WERI-Rb-1 (cell line): ENCODE data around the gene TMBIM4.

Experiments used
- DNase-seq: peaks from one replicate; pipeline ENCODE4 v3.0.0-alpha.2; 2020
- H3K27ac ChIP-seq: fragments of 250-450 bp; sonication (Bioruptor Pico); 2 replicates; pipeline ENCODE4 v1.5.1; 2020; ENCODE audit warnings: mild to moderate bottlenecking, moderate library complexity
- H3K27me3 ChIP-seq: fragments of 250-450 bp; sonication (Bioruptor Pico); 2 replicates; pipeline ENCODE4 v1.5.1; 2021; ENCODE audit warnings: mild to moderate bottlenecking, low read depth, moderate library complexity; ENCODE audit not compliant: insufficient read depth, severe bottlenecking
- H3K36me3 ChIP-seq: fragments of 250-450 bp; sonication (Bioruptor Pico); 2 replicates; pipeline ENCODE4 v1.5.1; 2020; ENCODE audit warnings: mild to moderate bottlenecking, moderate library complexity
- H3K4me3 ChIP-seq: 2 replicates; pipeline ENCODE4 v1.5.1; 2011; ENCODE audit warnings: low read depth, mild to moderate bottlenecking, control low read depth, low read length
- H3K9me3 ChIP-seq: fragments of 250-450 bp; sonication (Bioruptor Pico); 2 replicates; pipeline ENCODE4 v1.5.1; 2021; ENCODE audit warnings: mild to moderate bottlenecking, moderate library complexity; ENCODE audit not compliant: severe bottlenecking
- TF ChIP-seq, protein P1 (sequence below): IDR thresholded peaks from 2 replicates; pipeline ENCODE4 v1.5.1; 2011; ENCODE audit warnings: low read depth, mild to moderate bottlenecking, control low read depth, inconsistent platforms, low read length

The TMBIM4 gene

GRCh38 chr12:66170606-66171005, 810 bp upstream of the TMBIM4 start:
- DNase-seq = no peak
- H3K9me3 ChIP-seq = no peaks in the 10 kb centered on the region
- no peak overlapping the region; the same call in 1 of the 2 replicates for H3K27ac ChIP-seq
- no peaks in the 10 kb centered on the region; the same call in 1 of the 2 replicates for H3K36me3 ChIP-seq
- H3K27me3 ChIP-seq = no peaks in the 10 kb centered on the region
- peak overlapping the region; percentile 57 for H3K4me3 ChIP-seq
- TF ChIP-seq, protein P1, sequence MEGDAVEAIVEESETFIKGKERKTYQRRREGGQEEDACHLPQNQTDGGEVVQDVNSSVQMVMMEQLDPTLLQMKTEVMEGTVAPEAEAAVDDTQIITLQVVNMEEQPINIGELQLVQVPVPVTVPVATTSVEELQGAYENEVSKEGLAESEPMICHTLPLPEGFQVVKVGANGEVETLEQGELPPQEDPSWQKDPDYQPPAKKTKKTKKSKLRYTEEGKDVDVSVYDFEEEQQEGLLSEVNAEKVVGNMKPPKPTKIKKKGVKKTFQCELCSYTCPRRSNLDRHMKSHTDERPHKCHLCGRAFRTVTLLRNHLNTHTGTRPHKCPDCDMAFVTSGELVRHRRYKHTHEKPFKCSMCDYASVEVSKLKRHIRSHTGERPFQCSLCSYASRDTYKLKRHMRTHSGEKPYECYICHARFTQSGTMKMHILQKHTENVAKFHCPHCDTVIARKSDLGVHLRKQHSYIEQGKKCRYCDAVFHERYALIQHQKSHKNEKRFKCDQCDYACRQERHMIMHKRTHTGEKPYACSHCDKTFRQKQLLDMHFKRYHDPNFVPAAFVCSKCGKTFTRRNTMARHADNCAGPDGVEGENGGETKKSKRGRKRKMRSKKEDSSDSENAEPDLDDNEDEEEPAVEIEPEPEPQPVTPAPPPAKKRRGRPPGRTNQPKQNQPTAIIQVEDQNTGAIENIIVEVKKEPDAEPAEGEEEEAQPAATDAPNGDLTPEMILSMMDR = no peak

DNA sequence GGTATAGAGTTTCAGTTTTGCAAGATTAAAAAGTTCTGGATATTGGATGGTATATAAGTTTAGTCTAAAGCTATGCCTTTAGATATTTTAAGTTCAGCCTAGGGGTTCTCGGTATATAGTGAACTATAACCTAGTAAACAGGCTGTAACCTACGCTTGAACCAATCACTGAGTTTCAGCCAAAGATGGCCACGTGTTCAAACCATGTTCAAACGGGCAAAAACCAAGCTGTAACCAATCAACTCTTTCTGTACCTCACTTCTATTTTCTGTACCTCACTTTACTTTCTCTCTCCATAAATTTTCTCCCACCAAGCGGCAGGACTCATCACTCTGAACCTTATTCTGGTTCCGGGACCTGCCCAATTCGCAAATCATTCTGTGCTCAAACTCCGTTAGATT, 1.4 kb downstream of the TMBIM4 start:
- Histone ChIP-seq H3K36me3 (no peaks in the 10 kb centered on the region; the same call in 1 of the 2 replicates), H3K27me3 (no peaks in the 10 kb centered on the region), H3K27ac (no peak overlapping the region), H3K4me3 (peak overlapping the region; percentile 57; the same call in 1 of the 2 replicates), H3K9me3 (no peaks in the 10 kb centered on the region)
- DNase-seq = no peak
- TF ChIP-seq, protein P1 = no peak

DNA sequence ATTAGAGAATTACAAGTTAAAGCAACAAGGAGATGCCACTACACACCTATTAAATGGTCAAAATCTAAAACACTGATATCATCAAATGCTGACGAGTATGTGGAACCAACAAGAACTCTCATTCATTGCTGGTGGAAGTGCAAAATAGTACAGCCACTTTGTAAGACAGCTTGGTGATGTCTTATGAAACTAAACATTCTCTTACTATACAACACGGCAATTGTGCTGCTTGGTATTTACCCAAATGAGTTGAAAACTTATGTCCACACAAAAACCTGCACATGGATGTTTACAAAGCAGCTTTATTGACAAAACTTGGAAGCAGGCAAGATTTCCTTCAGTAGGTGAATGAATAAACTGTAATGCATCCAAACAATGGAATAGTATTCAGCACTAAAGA, 3.2 kb downstream of the TMBIM4 start:
- TF ChIP-seq, protein P1 = no peak

GRCh38 chr12:66165141-66165540, 4.7 kb downstream of the TMBIM4 start:
- Histone ChIP-seq H3K9me3 (no peaks in the 10 kb centered on the region), H3K36me3 (no peaks in the 10 kb centered on the region; the same call in 1 of the 2 replicates), H3K27me3 (no peaks in the 10 kb centered on the region), H3K27ac (no peak overlapping the region), H3K4me3 (no peak overlapping the region)
- TF ChIP-seq, protein P1 = no peak
- no peak for DNase-seq

More for the DNA sequence above, 3.2 kb downstream of the TMBIM4 start:
- H3K27me3 ChIP-seq = no peaks in the 10 kb centered on the region
- H3K4me3 ChIP-seq = no peak overlapping the region
- no peaks in the 10 kb centered on the region; the same call in 1 of the 2 replicates for H3K36me3 ChIP-seq
- no peak for DNase-seq
- no peaks in the 10 kb centered on the region for H3K9me3 ChIP-seq
- H3K27ac ChIP-seq = no peak overlapping the region

- no peaks in the 10 kb centered on the region for H3K9me3 ChIP-seq
- no peaks in the 10 kb centered on the region for H3K36me3 ChIP-seq
- no peak overlapping the region for H3K27ac ChIP-seq
- no peaks in the 10 kb centered on the region for H3K27me3 ChIP-seq
- no peak for DNase-seq
- H3K4me3 ChIP-seq = no peak overlapping the region
- TF ChIP-seq, protein P1 = no peak
Measured at GRCh38 chr12:66164349-66164821, 5.4 kb downstream of the TMBIM4 start.

DNA sequence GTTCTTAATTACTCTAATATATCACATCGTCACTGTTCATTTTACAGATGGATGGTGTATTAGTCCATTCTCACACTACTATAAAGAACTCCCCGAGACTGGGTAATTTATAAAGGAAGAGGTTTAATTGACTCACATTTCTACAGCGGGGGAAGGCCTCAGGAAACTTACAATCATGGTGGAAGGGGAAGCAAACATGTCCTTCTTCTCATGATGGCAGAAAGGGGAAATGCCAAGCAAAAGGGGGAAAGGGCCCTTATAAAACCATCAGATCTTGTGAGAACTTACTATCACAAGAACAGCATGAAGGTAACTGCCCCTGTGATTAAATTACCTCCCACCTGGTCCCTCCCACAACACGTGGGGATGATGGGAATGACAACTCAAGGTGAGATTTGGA, 6.5 kb downstream of the TMBIM4 start:
- Histone ChIP-seq H3K27me3 (no peaks in the 10 kb centered on the region), H3K4me3 (no peak overlapping the region), H3K36me3 (no peaks in the 10 kb centered on the region), H3K9me3 (no peaks in the 10 kb centered on the region), H3K27ac (no peak overlapping the region)
- no peak for DNase-seq
- TF ChIP-seq, protein P1 = no peak
